ENCODE measurements around the gene TMEM9. TPM values are rescaled to one million over a fixed set of nuclear protein-coding genes. Genes with fewer than 3 reads are reported as not detected.

Gene TMEM9
- total and polyA plus RNA-seq, 8 donors = 21.7 to 53.8 (median 48.0) TPM

DNA sequence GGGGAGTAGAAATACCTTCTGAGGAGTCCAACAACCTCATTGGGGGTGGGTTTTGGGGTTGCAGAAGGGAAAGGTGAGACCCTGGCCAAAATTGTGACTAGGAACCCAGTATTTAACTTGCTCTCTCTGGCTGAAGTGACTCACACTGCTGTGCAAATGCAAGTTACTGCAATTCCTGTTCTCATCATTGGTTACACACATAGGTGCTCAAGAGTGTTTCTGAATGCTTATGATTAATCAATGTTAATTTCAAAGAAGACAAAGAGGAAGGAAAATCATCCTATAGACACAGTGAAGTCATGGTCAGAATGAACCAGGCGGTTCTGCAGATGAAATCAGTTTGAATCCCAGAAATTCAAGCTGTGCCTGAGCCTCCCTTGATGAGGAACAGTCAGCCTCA lies 30.4 kb downstream of the TMEM9 start:
- WGBS, 5 donors = 90 to 100% (median 93%) methylated on average over 1 of the region's 1 CpG
- H3K4me3 ChIP-seq = no peak overlapping the region
- DNase-seq = no peak
- TF ChIP-seq, protein P1, sequence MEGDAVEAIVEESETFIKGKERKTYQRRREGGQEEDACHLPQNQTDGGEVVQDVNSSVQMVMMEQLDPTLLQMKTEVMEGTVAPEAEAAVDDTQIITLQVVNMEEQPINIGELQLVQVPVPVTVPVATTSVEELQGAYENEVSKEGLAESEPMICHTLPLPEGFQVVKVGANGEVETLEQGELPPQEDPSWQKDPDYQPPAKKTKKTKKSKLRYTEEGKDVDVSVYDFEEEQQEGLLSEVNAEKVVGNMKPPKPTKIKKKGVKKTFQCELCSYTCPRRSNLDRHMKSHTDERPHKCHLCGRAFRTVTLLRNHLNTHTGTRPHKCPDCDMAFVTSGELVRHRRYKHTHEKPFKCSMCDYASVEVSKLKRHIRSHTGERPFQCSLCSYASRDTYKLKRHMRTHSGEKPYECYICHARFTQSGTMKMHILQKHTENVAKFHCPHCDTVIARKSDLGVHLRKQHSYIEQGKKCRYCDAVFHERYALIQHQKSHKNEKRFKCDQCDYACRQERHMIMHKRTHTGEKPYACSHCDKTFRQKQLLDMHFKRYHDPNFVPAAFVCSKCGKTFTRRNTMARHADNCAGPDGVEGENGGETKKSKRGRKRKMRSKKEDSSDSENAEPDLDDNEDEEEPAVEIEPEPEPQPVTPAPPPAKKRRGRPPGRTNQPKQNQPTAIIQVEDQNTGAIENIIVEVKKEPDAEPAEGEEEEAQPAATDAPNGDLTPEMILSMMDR (IDR thresholded peaks at IDR 0.05) = no peak
- TF ChIP-seq POLR2AphosphoS5 (IDR thresholded peaks at IDR 0.05) = no peak
- no peak for TF ChIP-seq POLR2A (IDR thresholded peaks at IDR 0.05)
- no peak for TF ChIP-seq EP300 (IDR thresholded peaks at IDR 0.05)
- peaks cover 0 to 29% (median 19%) of the 10 kb centered on the region in 4 donors for H3K4me1 ChIP-seq
- peaks cover 0 to 43% (median 0%) of the 10 kb centered on the region in 3 donors for H3K27me3 ChIP-seq
- intact Hi-C loops (cut with DNase I; ENCODE audit: low total_unique reads) = no loop called here
- no peaks in the 10 kb centered on the region for H3K9me3 ChIP-seq
- H3K27ac ChIP-seq = no peak overlapping the region
- H3K36me3 ChIP-seq = no peaks in the 10 kb centered on the region

DNA sequence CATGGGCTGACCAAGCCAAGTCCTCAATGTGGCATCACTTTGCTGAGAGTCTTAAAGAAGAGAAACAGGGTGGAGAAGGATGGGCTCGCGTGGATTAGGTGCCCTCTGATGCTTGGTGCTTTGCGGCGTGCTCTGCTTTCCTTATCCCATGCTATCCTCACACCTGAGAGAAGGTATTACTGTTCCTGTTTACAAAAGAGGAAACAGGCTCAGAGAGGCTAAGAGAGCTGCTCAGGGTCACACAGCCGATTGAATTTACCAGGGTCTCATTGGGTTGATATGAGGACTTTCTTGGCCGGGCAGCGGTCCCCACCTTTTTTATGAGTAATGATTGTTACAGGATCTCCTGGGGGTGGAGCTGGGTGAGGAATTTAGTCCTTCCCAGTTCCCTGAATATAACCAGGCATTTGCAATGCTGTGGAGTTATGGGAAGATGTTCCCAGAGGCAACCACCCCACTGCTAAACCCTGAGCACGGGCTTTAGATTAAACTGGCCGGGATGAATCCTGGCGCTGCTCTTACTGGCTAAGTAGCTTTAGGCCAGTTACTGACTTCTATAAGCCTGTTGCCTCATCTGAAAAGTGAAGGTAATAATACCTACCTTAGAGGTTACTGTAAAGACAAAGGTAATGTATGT lies 31.8 kb downstream of the TMEM9 start:
- intact Hi-C loops (cut with DNase I; ENCODE audit: low total_unique reads) = no loop called here
- TF ChIP-seq, protein P1 (IDR thresholded peaks at IDR 0.05) = no peak
- TF ChIP-seq POLR2AphosphoS5 (IDR thresholded peaks at IDR 0.05) = no peak
- no peak for TF ChIP-seq EP300 (IDR thresholded peaks at IDR 0.05)
- TF ChIP-seq POLR2A (IDR thresholded peaks at IDR 0.05) = no peak
- no peak for DNase-seq
- Histone ChIP-seq H3K4me3 (no peak overlapping the region), H3K27me3 (peaks cover 0 to 43% (median 0%) of the 10 kb centered on the region in 3 donors), H3K4me1 (peaks cover 0 to 27% (median 19%) of the 10 kb centered on the region in 4 donors), H3K9me3 (no peaks in the 10 kb centered on the region), H3K36me3 (no peaks in the 10 kb centered on the region), H3K27ac (no peak overlapping the region)
- 85 to 94% (median 88%) methylated on average over 10 of the region's 10 CpGs for WGBS, 5 donors

DNA sequence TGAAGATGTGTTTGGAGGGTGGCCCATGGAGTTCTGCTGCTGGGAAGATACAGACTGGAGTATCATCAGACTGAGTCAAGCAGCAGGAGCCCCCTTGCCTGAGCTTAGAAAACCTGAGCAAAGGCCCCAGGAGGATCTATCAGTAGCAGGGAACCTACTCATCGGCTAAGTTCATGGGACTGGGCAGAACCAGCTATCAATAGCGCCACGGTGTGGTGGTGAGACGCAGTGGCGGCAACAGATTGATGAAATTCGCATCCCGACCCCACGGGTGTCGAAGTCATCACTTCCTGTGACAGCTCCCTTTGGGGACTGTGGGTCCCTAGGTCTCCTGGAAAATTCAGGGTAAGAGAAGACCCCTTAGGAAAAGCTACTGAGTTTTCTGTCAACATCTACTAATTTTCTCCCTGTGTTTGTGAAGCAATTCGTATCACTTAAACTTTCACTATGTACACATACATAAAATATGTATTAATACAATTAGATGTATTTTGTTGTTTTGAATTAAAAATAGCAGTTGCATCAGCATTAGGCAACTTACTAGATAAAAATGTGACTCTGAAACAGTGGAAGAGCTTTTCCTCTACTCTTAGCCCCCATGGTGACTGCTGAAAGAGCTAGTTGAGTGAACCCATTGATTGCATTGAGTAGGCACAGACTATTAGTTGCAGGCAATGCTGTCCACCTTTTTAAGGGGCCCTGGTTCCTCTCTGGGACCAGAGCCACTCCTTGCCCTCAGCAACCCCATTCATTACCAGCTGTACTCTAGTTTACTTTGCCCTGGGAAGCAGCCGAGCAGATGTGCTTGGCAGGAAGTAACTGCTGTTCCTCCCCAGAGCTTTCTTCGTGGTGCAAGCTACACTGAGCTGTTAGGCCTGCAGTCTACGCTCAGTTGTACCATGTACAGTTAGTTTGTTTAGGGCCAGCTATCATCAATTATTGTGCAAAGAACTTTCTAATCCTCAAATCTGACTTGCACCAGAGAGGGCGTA lies 34.8 kb downstream of the TMEM9 start:
- H3K4me3 ChIP-seq = no peak overlapping the region
- peaks cover 0 to 55% (median 11%) of the 10 kb centered on the region in 3 donors for H3K27me3 ChIP-seq
- H3K27ac ChIP-seq = no peak overlapping the region
- TF ChIP-seq, protein P1 (IDR thresholded peaks at IDR 0.05) = peak in 1 of 7 experiments; percentile 33
- no peak for TF ChIP-seq EP300 (IDR thresholded peaks at IDR 0.05)
- intact Hi-C loops (cut with DNase I; ENCODE audit: low total_unique reads) = no loop called here
- peak; percentile 35 to 60 for DNase-seq
- H3K4me1 ChIP-seq = peaks cover 6 to 18% (median 11%) of the 10 kb centered on the region in 4 donors
- 28 to 45% (median 34%) methylated on average over 14 of the region's 14 CpGs for WGBS, 5 donors
- H3K9me3 ChIP-seq = no peaks in the 10 kb centered on the region
- H3K36me3 ChIP-seq = no peaks in the 10 kb centered on the region

DNA sequence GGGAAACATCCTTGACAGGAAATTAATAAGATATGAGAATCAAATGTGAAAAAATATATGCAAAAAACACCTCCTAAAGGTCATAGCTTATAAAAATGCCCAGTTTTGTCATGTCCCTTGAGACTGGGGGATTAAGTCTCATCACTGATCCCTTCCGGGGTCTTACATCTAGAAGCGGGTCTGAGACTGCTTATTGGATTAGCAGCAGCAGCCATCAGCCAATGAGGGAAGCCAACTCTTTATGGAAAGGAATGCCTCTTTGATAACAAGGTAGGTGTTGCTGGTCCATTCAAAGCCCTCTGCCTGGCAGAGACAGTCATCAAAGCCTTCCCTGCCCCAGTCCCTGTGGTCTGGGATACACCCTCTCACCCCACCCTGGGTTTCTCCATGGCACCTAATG lies 38.2 kb downstream of the TMEM9 start:
- H3K9me3 ChIP-seq = no peaks in the 10 kb centered on the region
- H3K27me3 ChIP-seq = peaks cover 0 to 46% (median 13%) of the 10 kb centered on the region in 3 donors
- H3K36me3 ChIP-seq = no peaks in the 10 kb centered on the region
- no peak overlapping the region for H3K4me3 ChIP-seq
- no peak for TF ChIP-seq POLR2AphosphoS5 (IDR thresholded peaks at IDR 0.05)
- TF ChIP-seq EP300 (IDR thresholded peaks at IDR 0.05) = no peak
- TF ChIP-seq, protein P1 (IDR thresholded peaks at IDR 0.05) = no peak
- TF ChIP-seq POLR2A (IDR thresholded peaks at IDR 0.05) = no peak
- DNase-seq = no peak
- 88 to 98% (median 94%) methylated on average over 2 of the region's 2 CpGs for WGBS, 5 donors
- H3K27ac ChIP-seq = no peak overlapping the region
- H3K4me1 ChIP-seq = peaks cover 11 to 28% (median 18%) of the 10 kb centered on the region in 4 donors
- intact Hi-C loops (cut with DNase I; ENCODE audit: low total_unique reads) = no loop called here

Measured in stomach (tissue), 9 donors.